Renal cortical epithelial cell (primary cell): ENCODE data around the gene APEH. TPM values are rescaled to one million over a fixed set of nuclear protein-coding genes. Genes with fewer than 3 reads are reported as not detected.

Experiments used
- DNase-seq: peaks from one replicate; pipeline ENCODE4 v3.0.0-alpha.2; 2011; ENCODE audit warnings: low read depth
- total RNA-seq: library from RNA; depleted of rRNA; stranded (reverse); fragments of >200 nt; gene quantifications from 2 replicates; pipeline ENCODE4 v1.2.3, GENCODE V29; 2014

Gene APEH
- total RNA-seq, 1 donor from 2014 or later = 233 TPM

GRCh38 chr3:49727154-49727923, 53.2 kb downstream of the APEH start:
- DNase-seq = no peak

- no peak for DNase-seq
Measured at GRCh38 chr3:49727924-49728361, 53.8 kb downstream of the APEH start.

DNA sequence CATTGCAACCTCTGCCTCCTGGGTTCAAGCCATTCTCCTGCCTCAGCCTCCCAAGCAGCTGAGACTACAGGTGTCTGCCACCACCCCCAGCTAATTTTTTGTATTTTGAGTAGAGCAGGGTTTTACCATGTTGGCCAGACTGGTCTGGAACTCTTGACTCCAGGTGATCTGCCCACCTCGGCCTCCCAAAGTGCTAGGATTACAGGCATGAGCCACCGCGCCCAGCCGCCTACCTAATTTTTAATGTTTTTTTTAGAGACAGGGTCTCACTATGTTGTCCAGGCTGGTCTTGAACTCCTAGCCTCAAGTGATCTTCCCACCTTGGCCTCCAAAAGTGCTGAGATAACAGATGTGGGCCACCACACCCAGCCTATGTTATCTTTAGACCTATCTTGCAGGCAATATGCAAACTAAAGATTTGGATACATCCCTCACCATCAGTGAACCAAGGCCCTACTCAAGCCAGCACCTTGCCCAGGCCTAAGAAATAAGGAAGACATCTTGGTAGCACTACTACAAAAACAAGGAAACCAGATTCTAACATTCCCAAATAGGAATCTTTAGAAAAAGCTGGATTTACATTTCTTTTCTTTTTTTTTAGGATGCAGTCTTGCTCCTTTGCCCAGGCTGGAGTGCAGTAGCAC, 55.9 kb downstream of the APEH start:
- DNase-seq = no peak

- no peak for DNase-seq
Measured at GRCh38 chr3:49732597-49732996, 58.4 kb downstream of the APEH start.

DNA sequence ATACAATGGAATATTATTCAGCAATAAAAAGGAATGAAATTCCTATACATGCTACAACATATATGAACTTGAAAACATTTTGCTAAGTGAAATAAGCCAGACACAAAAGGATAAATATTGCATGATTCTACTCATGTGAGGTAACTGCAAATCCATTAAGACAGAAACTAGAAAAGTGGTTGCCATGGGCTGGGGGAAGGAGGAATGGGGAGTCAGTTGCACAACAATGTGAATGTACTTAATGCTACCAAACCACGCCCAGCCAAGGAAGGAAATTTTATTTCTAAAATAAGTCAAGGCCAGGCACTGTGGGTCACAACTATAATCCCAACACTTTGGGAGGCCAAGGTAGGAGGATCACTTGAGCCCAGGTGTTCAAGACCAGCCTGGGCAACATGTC, 59.4 kb downstream of the APEH start:
- peak; percentile 23 for DNase-seq

Other genes with a start within 250 kb of the APEH start
- 0.87 and 10.2 TPM in 2 replicates for gene NICN1, start 245.0 kb upstream of the APEH start, total RNA-seq
- gene DAG1, start 204.1 kb upstream of the APEH start, total RNA-seq = 37.9 and 87.8 TPM in 2 replicates
- gene BSN, start 119.9 kb upstream of the APEH start, total RNA-seq = 0.25 TPM in 1 of 2 replicates, not detected in the other
- gene MST1, start 15.1 kb downstream of the APEH start, total RNA-seq = 2.3 and 11.7 TPM in 2 replicates
- 11.8 and 36.9 TPM in 2 replicates for gene RNF123, start 15.2 kb downstream of the APEH start, total RNA-seq
- gene AMIGO3, start 45.3 kb downstream of the APEH start, total RNA-seq = not detected in 2 replicates
- 34.8 and 53.7 TPM in 2 replicates for gene GMPPB, start 49.6 kb downstream of the APEH start, total RNA-seq
- gene IP6K1, start 112.2 kb downstream of the APEH start, total RNA-seq = 31.4 and 78.5 TPM in 2 replicates
- gene CDHR4, start 125.5 kb downstream of the APEH start, total RNA-seq = not detected in 2 replicates
- gene INKA1, start 128.9 kb downstream of the APEH start, total RNA-seq = 0.15 and 0.17 TPM in 2 replicates
- gene UBA7, start 139.6 kb downstream of the APEH start, total RNA-seq = 24.8 and 25.1 TPM in 2 replicates
- gene TRAIP, start 182.2 kb downstream of the APEH start, total RNA-seq = 1.6 and 2.8 TPM in 2 replicates
- gene CAMKV, start 195.6 kb downstream of the APEH start, total RNA-seq = under 0.01 TPM in 1 of 2 replicates, not detected in the other
- gene MST1R, start 229.5 kb downstream of the APEH start, total RNA-seq = 1.6 and 5.7 TPM in 2 replicates